Endothelial cell of umbilical vein (primary cell): ENCODE measurements around the gene CD46.

Experiments used
- CTCF ChIP-seq, 2 donors: IDR thresholded peaks; 1 replicate in 1 of 2; 2 replicates in 1 of 2; pipeline ENCODE4 v1.5.1; 2011; ENCODE audit warnings: low read length in 2 of 2, mild to moderate bottlenecking in 2 of 2, moderate library complexity in 2 of 2, control low read depth in 1 of 2, inconsistent platforms in 1 of 2, low read depth in 1 of 2; ENCODE audit not compliant: insufficient read depth in 1 of 2; ENCODE audit errors: extremely low read depth in 1 of 2
- EZH2 ChIP-seq: IDR thresholded peaks from 2 replicates; pipeline ENCODE4 v1.6.1; 2012; ENCODE audit warnings: borderline replicate concordance, low read depth, mild to moderate bottlenecking, moderate library complexity, low read length, inconsistent platforms; ENCODE audit not compliant: severe bottlenecking
- GATA2 ChIP-seq: IDR thresholded peaks from 2 replicates; pipeline ENCODE4 v1.7.0; 2011; ENCODE audit warnings: low read depth, mild to moderate bottlenecking, moderate library complexity, mixed read lengths, low read length; ENCODE audit not compliant: insufficient read length, insufficient read depth
- JUN ChIP-seq: IDR thresholded peaks from 2 replicates; pipeline ENCODE4 v1.6.1; 2011; ENCODE audit warnings: borderline replicate concordance, low read depth; ENCODE audit not compliant: insufficient read length, insufficient read depth
- MYC ChIP-seq: IDR thresholded peaks from one replicate; pipeline ENCODE4 v1.6.1; 2011; ENCODE audit warnings: mild to moderate bottlenecking, low read depth, low read length
- POLR2A ChIP-seq: IDR thresholded peaks from 2 replicates; pipeline ENCODE4 v1.6.1; 2012; ENCODE audit warnings: low read depth, mild to moderate bottlenecking, control low read depth, low read length
- POLR2AphosphoS5 ChIP-seq: IDR thresholded peaks from 2 replicates; pipeline ENCODE4 v1.6.1; 2012; ENCODE audit warnings: low read depth, mild to moderate bottlenecking, control low read depth, low read length, moderate library complexity; ENCODE audit not compliant: insufficient read depth

GRCh38 chr1:207827488-207827830 lies 75.6 kb downstream of the CD46 start:
- no peak for TF ChIP-seq CTCF (IDR thresholded peaks at IDR 0.05; ENCODE audit: extremely low read depth in 1 of 2, insufficient read depth in 1 of 2, low read depth in 1 of 2, low read length in 2 of 2)
- no peak for TF ChIP-seq MYC
- TF ChIP-seq POLR2A: no peak
- no peak for TF ChIP-seq JUN
- TF ChIP-seq EZH2: no peak
- TF ChIP-seq GATA2: no peak
- no peak for TF ChIP-seq POLR2AphosphoS5
